ENCODE data around the gene BGLAP. TPM values are rescaled to one million over a fixed set of nuclear protein-coding genes. Genes with fewer than 3 reads are reported as not detected.

BGLAP gene
- total and polyA plus RNA-seq, 2 of the 13 experiments (the other 11 are each of a cell fraction or from before 2014, with no cell fraction given), result 0.62 to 1.6 TPM

GRCh38 chr1:156245451-156246232 lies 3.7 kb downstream of the BGLAP start (continued):
- TF ChIP-seq ZBTB44 (CRISPR knock-in tag; IDR thresholded peaks at IDR 0.05) (no peak), TIGD3 (CRISPR knock-in tag; IDR thresholded peaks at IDR 0.05; ENCODE audit: borderline replicate concordance) (no peak), POGK (CRISPR knock-in tag; conservative IDR thresholded peaks at IDR 0.05) (no peak), ZNF598 (CRISPR knock-in tag; IDR thresholded peaks at IDR 0.05; ENCODE audit: borderline replicate concordance) (peak; percentile 65; the same call in 1 of the 2 replicates), GMEB2 (CRISPR knock-in tag; IDR thresholded peaks at IDR 0.05; ENCODE audit: low read depth) (no peak), EED (CRISPR knock-in tag; IDR thresholded peaks at IDR 0.05) (peak; percentile 58; the same call in 1 of the 2 replicates), CBX1 (IDR thresholded peaks at IDR 0.05; ENCODE audit: low read depth) (no peak), NKX3-1 (CRISPR knock-in tag; IDR thresholded peaks at IDR 0.05) (no peak; the same call in 1 of the 2 replicates), HNRNPK (IDR thresholded peaks at IDR 0.05; ENCODE audit: low read depth, low read length, poor library complexity, severe bottlenecking) (peak; percentile 22), ZSCAN31 (CRISPR knock-in tag; IDR thresholded peaks at IDR 0.05; ENCODE audit: low read depth) (peak; percentile 72), SCMH1 (CRISPR knock-in tag; IDR thresholded peaks at IDR 0.05; ENCODE audit: borderline replicate concordance) (no peak), ZNF251 (CRISPR knock-in tag; IDR thresholded peaks at IDR 0.05) (0 out of 2 replicates have a peak, but pooled peaks have one; percentile 25), ZNF350 (CRISPR knock-in tag; IDR thresholded peaks at IDR 0.05; ENCODE audit: borderline replicate concordance, low read depth) (no peak), ZNF550 (CRISPR knock-in tag; IDR thresholded peaks at IDR 0.05; ENCODE audit: borderline replicate concordance) (no peak), PLRG1 (conservative IDR thresholded peaks at IDR 0.05) (no peak), ZFP91 (CRISPR knock-in tag; IDR thresholded peaks at IDR 0.05; ENCODE audit: borderline replicate concordance) (peak; percentile 63), ZNF333 (CRISPR knock-in tag; IDR thresholded peaks at IDR 0.05; ENCODE audit: borderline replicate concordance) (peak; percentile 72; the same call in 1 of the 2 replicates), KDM4B (CRISPR knock-in tag; IDR thresholded peaks at IDR 0.05) (no peak), TCF12 (IDR thresholded peaks at IDR 0.05) (no peak), TCF12 (CRISPR knock-in tag; IDR thresholded peaks at IDR 0.05) (peak; percentile 51; the same call in 1 of the 2 replicates), ZNF547 (CRISPR knock-in tag; IDR thresholded peaks at IDR 0.05) (peak; percentile 68; the same call in 1 of the 2 replicates)

Measured in HepG2 (cell line).